Measurements from ENCODE around the gene FNDC3B.

DNA sequence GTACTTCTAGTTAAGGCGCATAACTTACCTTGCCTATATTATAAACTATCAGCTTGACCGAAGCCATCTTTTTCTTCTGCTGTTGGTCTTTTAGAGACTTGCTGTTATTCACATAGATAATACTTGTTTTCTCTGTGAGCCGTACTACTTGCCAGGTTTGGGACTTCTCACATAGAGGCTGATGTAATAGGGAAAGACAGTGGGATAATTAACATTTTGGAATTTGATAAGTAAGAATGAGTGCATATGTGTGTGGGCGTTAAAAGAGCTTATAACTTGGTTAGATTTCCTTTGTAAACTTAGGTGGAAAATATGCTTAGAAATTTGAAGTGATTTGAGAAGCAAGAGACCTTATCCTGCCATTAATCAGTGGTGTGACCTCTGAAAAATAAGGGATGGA, 47.8 kb downstream of the FNDC3B start:
- TF ChIP-seq POLR2A (IDR thresholded peaks at IDR 0.05; ENCODE audit: low read depth, low read length) (no peak), TAF1 (IDR thresholded peaks at IDR 0.05; ENCODE audit: borderline replicate concordance, low read depth, low read length) (no peak)

Measured in GM12892 (cell line).